ACC112 (cell line): ENCODE data around the gene HBB.
"Not testable (repeated sequence)": the region's sequence is repeated elsewhere in the genome, so short reads cannot be mapped to it uniquely, and the experiment has no call there.

Source experiments
- H2AFZ ChIP-seq: fragments of 200-600 bp; sonication (generic); one replicate; pipeline ENCODE4 v1.6.0; 2017; ENCODE audit warnings: antibody characterized with exemption, low read length; ENCODE audit not compliant: unreplicated experiment
- H3K27ac ChIP-seq: fragments of 200-600 bp; sonication (generic); 2 replicates; pipeline ENCODE4 v1.5.1; 2014; ENCODE audit warnings: low read depth, mild to moderate bottlenecking, antibody characterized with exemption, low read length, moderate library complexity
- H3K27me3 ChIP-seq: fragments of 200-600 bp; sonication (generic); 2 replicates; pipeline ENCODE4 v1.6.1; 2014; ENCODE audit warnings: mild to moderate bottlenecking, antibody characterized with exemption, low read length, moderate library complexity, mixed read lengths; ENCODE audit not compliant: insufficient read depth
- H3K36me3 ChIP-seq: fragments of 200-600 bp; sonication (generic); 2 replicates; pipeline ENCODE4 v1.6.1; 2016; ENCODE audit warnings: mild to moderate bottlenecking, antibody characterized with exemption, low read length, moderate library complexity, mixed read lengths; ENCODE audit not compliant: insufficient read depth
- H3K4me1 ChIP-seq: fragments of 200-600 bp; sonication (generic); one replicate; pipeline ENCODE4 v1.6.1; 2016; ENCODE audit warnings: low read length, mixed read lengths; ENCODE audit not compliant: insufficient read depth, unreplicated experiment, control insufficient read depth
- H3K4me3 ChIP-seq: fragments of 200-600 bp; sonication (generic); 2 replicates; pipeline ENCODE4 v1.5.1; 2014; ENCODE audit warnings: mild to moderate bottlenecking, low read depth, low read length
- H3K79me2 ChIP-seq: fragments of 200-600 bp; sonication (generic); one replicate; pipeline ENCODE4 v1.6.0; 2016; ENCODE audit warnings: low read length; ENCODE audit not compliant: control insufficient read depth, unreplicated experiment, insufficient read depth

Gene HBB

GRCh38 chr11:5254646-5255413 is 28.0 kb upstream of the HBB start, which contains the start of gene HBG2:
TSS of gene HBG2 (minus strand) at chr11:5254781. CDS start at chr11:5254728, 53 bp downstream.
- H3K27ac ChIP-seq, H3K79me2 ChIP-seq, H3K36me3 ChIP-seq, H2AFZ ChIP-seq, H3K4me1 ChIP-seq, H3K4me3 ChIP-seq: not testable (repeated sequence)
- H3K27me3 ChIP-seq, result peaks cover 15% of the 10 kb centered on the region

- H3K4me1 ChIP-seq, H3K27ac ChIP-seq, H3K79me2 ChIP-seq, H2AFZ ChIP-seq, H3K36me3 ChIP-seq, H3K4me3 ChIP-seq: not testable (repeated sequence)
- H3K27me3 ChIP-seq, result peaks cover 15% of the 10 kb centered on the region
Observed at GRCh38 chr11:5254023-5254422, 27.2 kb upstream of the HBB start.

GRCh38 chr11:5253440-5253839 is 26.6 kb upstream of the HBB start:
- not testable (repeated sequence) for H3K4me1 ChIP-seq, H3K27ac ChIP-seq, H3K79me2 ChIP-seq, H3K4me3 ChIP-seq, H2AFZ ChIP-seq, H3K36me3 ChIP-seq
- H3K27me3 ChIP-seq, result peaks cover 15% of the 10 kb centered on the region

- H3K36me3 ChIP-seq, result no peaks in the 10 kb centered on the region
- no peaks in the 10 kb centered on the region for H3K79me2 ChIP-seq
- H2AFZ ChIP-seq, result no peak overlapping the region
- peaks cover 15% of the 10 kb centered on the region for H3K27me3 ChIP-seq
- H3K4me3 ChIP-seq, result no peak overlapping the region
- H3K27ac ChIP-seq, result no peak overlapping the region
- H3K4me1 ChIP-seq, result no peaks in the 10 kb centered on the region
Observed at GRCh38 chr11:5252919-5253265, 26.0 kb upstream of the HBB start.

GRCh38 chr11:5252192-5252918 is 25.5 kb upstream of the HBB start:
- no peak overlapping the region for H3K27ac ChIP-seq
- no peak overlapping the region for H3K4me3 ChIP-seq
- no peaks in the 10 kb centered on the region for H3K79me2 ChIP-seq
- no peaks in the 10 kb centered on the region for H3K36me3 ChIP-seq
- H2AFZ ChIP-seq, result no peak overlapping the region
- H3K4me1 ChIP-seq, result no peaks in the 10 kb centered on the region
- H3K27me3 ChIP-seq, result peaks cover 15% of the 10 kb centered on the region

- Histone ChIP-seq H3K27ac (no peak overlapping the region), H3K27me3 (peaks cover 15% of the 10 kb centered on the region), H3K36me3 (no peaks in the 10 kb centered on the region), H3K4me1 (no peaks in the 10 kb centered on the region), H3K79me2 (no peaks in the 10 kb centered on the region), H2AFZ (no peak overlapping the region), H3K4me3 (no peak overlapping the region)
Observed at GRCh38 chr11:5251746-5252145, 24.9 kb upstream of the HBB start.

- peaks cover 15% of the 10 kb centered on the region for H3K27me3 ChIP-seq
- no peaks in the 10 kb centered on the region for H3K4me1 ChIP-seq
- H3K27ac ChIP-seq, result no peak overlapping the region
- H3K4me3 ChIP-seq, result no peak overlapping the region
- H3K79me2 ChIP-seq, result no peaks in the 10 kb centered on the region
- H2AFZ ChIP-seq, result no peak overlapping the region
- H3K36me3 ChIP-seq, result no peaks in the 10 kb centered on the region
Observed at GRCh38 chr11:5250543-5251204, 23.8 kb upstream of the HBB start.

GRCh38 chr11:5249807-5250396 is 23.0 kb upstream of the HBB start, which contains the start of gene HBG1:
TSS of gene HBG1 (minus strand) at chr11:5249857. CDS start at chr11:5249804, 53 bp downstream.
- not testable (repeated sequence) for H3K4me3 ChIP-seq, H3K79me2 ChIP-seq, H2AFZ ChIP-seq, H3K27ac ChIP-seq, H3K36me3 ChIP-seq, H3K4me1 ChIP-seq
- peaks cover 18% of the 10 kb centered on the region for H3K27me3 ChIP-seq

- H3K4me1 ChIP-seq, H3K27ac ChIP-seq, H2AFZ ChIP-seq, H3K36me3 ChIP-seq, H3K79me2 ChIP-seq, H3K4me3 ChIP-seq: not testable (repeated sequence)
- peaks cover 18% of the 10 kb centered on the region for H3K27me3 ChIP-seq
Observed at GRCh38 chr11:5248498-5248897, 21.6 kb upstream of the HBB start.

GRCh38 chr11:5247472-5248192 is 20.8 kb upstream of the HBB start:
- H2AFZ ChIP-seq, result no peak overlapping the region
- no peaks in the 10 kb centered on the region for H3K79me2 ChIP-seq
- no peak overlapping the region for H3K27ac ChIP-seq
- H3K27me3 ChIP-seq, result peaks cover 14% of the 10 kb centered on the region
- no peaks in the 10 kb centered on the region for H3K36me3 ChIP-seq
- no peaks in the 10 kb centered on the region for H3K4me1 ChIP-seq
- H3K4me3 ChIP-seq, result no peak overlapping the region
